Stimulated activated CD4-positive, alpha-beta T cell treated with anti-CD3 and anti-CD28 coated beads, Interleukin-15, amount 100 ng/mL, for 24 hours (primary cell): ENCODE results near the gene ETV2.
A peak's percentile ranks its signal among the peaks of the same experiment; 100 is the strongest.
"Not testable (repeated sequence)": the region's sequence is repeated elsewhere in the genome, so short reads cannot be mapped to it uniquely, and the experiment has no call there.

Experiments used
- DNase-seq: peaks from one replicate; pipeline ENCODE4 v3.0.0-alpha.2; 2020

ETV2 gene

DNA sequence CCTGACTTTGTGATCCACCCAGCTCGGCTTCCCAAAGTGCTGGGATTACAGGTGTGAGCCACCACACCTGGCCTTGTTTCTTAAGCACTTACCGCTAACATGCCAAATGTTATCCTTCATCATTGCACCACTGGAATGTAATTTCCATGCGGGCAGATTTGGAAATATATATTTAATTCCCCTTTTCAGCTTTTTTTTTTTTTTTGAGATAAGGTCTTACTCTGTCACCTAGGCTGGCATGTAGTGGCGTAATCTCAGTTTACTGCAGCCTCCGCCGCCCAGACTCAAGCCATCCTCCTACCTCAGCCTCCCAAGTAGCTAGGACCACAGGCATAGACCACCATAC is 20.4 kb downstream of the ETV2 start:
- DNase-seq: no peak

DNA sequence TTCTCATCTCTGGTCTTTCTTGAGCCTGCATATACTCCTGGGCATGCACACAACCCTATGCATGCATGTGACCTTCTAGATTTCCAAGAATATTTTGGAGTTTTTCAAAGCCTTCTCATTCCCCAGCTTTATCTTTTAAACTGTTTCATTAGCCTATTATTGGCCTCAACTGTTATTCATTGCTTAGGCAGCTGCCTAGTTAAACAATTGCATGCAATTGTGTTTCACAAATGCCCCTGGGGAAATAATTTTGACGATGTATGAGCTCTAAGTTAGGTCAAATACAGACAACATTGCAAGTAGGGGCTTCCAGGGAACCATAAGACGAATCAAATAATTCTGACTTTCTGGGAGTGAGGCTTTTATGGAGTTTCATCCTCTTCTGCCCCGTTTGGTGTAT is 22.4 kb downstream of the ETV2 start:
- DNase-seq: no peak

DNA sequence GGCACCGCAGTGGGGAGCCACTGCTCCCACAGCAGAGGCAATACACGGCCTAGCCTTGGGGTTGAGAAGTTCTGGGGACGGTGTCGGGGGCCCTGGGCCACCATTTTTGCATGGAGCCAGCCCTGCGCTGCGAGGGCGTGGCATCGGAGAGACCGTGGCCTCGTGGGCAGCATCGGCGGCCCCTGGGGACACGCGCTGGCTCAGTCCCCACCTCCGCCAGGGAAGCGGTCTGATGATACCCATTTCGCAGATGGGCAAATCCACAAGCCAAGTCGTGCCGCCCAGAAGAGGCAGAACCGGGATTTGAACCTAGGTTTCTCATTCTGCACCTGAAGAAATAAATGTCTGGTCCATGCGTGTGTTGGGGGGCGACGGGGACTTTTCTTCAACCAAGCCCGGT is 23.6 kb downstream of the ETV2 start:
- no peak for DNase-seq

DNA sequence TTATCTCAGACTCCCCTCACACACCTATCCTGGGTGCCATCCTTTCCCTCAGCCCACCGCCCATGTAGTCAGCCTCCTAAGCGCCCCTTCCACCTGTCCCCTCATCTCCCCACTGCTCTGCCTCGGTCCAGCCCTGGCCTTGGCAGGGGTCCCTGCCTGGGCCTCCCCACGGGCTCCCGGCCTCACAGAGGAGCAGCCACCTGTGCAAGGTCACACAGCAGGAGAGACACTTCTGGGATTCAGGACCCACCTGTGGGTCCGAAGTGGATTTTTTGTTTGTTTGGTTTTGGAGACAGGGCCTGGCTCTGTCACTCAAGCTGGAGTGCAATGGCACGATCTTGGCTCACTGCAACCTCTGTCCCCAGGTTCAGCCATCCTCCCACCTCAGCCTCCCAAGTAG is 24.1 kb downstream of the ETV2 start:
- DNase-seq: no peak

DNA sequence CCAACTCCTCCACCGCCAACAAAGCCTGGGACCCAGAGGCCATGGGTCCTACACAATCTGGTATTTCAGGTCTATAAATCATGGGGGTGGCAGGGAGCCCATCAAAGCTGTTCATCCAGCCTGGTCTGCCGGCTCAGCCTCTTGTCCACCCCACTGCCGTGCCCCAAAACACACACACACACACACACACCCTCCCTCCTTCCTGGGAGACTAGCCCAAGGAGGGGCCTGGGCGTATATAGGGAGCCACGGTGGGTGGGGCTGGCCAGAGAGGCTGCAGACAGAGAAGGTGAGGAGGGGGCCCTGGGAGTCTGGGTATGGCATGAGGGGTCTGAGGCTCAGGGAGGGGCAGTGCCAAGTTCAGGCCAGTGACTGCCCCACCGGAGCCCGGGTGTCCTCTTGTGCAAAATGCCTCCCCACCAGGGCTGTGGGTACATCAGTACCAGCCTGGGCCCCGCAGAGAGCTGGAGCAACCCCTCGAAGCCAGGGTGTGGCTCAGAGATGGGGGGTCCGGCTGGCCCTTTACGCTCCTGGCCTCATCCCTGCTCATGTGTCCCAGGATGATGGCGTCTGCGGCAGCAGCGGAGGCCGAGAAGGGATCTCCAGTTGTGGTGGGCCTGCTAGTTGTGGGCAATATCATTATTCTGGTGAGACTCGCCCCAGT is 24.8 kb downstream of the ETV2 start, which contains the start of gene UPK1A:
UPK1A (plus strand) TSS at position 267 of the 663 bp plus-strand sequence; CDS start at position 563, 296 bp downstream.
- no peak for DNase-seq

DNA sequence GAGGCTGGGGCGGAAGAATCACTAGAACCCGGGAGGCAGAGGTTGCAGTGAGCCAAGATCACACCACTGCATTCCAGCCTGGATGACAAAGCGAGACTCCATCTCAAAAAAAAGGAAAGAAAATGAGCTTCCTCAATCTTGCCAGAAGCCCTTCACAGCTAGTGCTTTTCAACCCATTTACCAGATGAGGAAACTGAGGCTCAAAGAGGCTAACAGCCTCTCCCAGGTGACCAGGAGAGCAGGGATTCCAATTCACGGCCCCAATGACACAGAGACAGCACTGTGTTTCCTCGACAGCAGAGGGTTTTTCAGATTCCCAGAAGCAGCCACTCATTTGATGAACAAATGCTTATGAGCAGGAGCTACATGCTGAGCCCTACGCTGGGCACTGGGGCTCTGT is 28.0 kb downstream of the ETV2 start:
- DNase-seq: no peak

DNA sequence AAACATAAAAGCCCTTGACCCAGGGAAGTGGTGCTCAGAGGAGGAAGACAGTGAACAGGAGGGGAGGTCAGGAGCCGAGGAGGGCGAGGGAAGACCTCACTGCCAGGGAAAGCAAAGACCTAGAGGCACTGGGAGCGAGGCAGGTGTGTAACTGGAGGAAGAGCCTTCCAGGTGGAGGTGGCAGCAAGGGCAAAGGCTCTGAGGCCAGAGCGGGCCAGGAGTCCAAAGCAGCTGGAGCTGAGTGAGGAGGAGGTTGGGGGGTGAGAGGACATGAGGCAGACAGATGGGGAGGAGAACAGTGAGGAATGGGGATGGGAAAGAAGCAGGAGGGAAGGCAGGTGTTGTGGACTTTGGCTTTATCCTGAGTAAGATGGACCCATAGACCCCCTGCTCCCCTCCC is 28.4 kb downstream of the ETV2 start:
- no peak for DNase-seq

DNA sequence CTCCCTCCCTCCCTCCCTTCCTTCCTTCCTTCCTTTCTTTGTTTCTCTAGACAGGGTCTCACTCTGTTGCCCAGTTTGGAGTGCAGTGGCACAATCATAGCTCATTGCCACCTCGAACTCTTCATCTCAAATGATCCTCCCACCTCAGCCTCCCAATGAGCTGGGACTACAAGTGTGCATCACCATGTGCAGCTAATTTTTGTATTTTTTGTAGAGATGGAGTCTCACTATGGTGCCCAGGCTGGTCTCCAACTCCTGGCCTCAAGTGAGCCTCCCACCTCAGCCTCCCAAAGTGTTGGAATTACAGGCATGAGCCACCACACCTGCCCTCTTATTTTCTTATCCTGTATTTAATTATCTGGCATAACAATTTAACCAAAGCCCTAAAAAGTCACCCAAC is 29.1 kb downstream of the ETV2 start:
- DNase-seq: no peak

DNA sequence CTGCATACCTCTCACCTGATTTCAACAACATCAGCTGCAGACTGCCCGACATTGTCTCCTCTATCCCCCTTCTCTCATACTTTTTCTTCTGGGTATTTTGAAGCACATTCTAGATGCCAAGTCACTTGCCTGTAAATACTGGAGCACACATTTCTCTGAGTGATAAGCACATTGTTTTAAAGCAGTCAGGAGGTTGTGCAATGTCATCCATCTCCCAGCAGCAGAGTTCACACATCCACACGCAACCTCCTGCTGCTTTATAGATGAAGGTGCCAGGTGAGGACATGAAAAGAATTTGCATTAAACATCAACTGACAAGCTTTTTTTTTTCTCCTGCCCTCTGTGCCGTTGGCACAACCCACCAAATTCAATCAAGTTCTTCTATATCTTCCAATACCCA is 30.3 kb downstream of the ETV2 start:
- DNase-seq: no peak

DNA sequence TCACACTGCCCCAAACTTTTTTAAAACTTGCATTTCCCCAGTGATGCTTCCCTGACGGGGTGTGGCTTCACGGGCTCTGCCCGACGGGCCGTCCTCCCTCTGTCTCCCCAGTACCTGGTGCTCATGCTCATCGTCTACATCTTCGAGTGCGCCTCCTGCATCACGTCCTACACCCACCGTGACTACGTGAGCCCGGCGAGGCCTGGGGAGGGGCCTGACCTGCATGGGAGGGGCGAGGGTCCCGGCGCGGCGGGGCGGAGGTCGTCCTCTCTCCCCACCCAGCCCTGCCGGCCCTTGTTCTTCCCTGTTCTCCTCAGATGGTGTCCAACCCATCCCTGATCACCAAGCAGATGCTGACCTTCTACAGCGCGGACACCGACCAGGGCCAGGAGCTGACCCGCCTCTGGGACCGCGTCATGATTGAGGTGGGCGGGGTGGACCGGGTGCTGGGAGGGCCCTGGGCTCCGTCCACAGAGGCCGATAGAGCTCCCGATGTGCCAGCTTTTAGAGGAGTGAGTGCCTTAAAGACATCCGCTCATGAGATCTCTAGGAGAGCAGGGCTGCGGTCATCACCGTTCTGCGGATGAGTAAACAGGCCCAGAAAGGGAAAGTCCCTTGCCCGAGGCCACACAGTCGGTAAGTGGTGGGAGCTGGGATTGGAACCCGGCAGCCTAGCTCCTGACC is 31.7 kb downstream of the ETV2 start:
- DNase-seq: peak; percentile 72

DNA sequence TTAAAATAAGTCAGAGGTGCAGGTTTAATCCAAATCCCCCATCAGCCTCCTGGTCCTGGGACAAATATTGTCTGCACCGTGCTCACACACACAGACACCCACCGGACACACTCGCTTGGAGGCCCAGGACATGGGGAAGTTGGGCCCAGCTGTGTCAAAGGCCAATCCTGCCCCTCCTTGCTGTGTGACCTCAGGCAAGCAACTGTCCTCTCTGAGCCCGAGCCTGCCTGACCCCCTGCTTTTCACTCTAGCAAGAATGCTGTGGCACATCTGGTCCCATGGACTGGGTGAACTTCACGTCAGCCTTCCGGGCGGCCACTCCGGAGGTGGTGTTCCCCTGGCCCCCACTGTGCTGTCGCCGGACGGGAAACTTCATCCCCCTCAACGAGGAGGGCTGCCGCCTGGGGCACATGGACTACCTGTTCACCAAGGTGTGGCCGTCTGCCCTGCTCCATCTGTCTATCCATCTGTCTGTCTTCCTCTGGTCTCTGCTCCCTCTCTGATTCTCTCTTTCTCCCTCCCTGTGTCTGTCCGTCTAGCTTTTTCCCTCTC is 34.1 kb downstream of the ETV2 start:
- DNase-seq: no peak

DNA sequence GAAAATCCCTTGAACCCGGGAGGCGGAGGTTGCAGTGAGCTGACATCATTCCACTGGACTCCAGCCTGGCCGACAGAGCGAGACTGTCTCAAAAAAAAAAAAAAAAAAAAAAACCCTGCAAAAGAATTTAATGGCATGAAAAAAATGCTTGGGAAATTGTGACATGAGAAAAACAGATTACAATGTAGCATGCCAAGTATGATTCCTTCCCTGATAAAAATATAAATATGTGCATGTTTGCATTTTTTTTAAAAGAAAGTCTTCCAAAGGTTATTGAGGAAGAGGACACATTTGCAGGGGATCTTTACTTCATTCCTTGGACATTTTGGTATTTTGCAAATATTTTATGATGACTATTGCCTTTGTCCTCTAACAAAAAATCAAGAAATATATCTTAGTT is 48.3 kb downstream of the ETV2 start:
- no peak for DNase-seq

DNA sequence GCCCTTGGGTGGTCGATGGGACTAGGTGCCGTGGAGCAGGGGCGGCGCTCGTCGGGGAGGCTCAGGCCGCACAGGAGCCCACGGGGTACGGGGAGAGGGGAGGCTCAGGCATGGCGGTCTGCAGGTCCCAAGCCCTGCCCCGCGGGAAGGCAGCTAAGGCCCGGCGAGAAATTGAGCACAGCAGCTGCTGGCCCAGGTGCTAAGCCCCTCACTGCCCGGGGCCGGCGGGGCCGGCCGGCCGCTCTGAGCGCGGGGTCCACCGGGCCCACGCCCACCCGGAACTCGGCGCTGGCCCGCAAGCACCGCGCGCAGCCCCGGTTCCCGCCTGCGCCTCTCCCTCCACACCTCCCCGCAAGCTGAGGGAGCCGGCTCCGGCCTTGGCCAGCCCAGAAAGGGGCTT is 49.6 kb downstream of the ETV2 start:
- not testable (repeated sequence) for DNase-seq

DNA sequence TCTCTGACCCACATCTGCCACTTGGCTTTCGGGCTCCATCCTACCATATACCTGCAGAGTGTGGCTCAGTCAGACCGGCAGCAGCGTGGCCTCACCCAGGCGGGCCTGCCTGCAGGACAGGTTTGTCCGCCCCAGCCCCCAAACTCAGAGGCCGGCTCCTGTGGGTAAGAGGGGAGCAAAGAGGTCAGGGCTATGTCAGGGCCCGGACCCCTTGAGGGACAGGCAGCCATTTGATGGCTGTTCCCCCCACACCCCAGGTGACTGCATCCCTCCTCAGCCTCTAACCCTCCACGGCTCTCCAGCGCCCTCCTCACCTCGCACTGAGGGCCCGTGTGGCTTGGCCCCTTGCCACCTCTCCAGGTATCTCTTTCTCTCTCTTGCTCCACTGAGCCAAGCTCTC is 50.5 kb downstream of the ETV2 start:
- no peak for DNase-seq

DNA sequence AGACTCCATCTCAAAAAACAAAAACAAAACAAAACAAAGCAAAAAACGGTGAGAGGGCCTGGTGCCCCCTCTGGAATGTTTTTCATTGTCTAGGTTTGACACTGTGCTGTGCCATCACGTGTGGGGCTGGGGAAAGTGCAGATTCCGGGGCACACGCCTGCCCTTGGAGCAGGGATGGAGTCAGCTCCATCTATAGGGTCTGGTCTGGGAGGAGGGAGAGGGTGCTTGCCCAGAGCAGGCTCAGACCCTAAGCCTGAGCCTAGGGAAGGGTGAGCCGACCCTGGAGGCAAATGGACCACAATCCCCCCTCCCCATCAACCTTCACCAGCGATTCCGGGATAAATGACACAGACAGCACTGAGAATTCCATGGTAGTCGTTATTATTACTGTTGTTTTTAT is 51.9 kb downstream of the ETV2 start:
- no peak for DNase-seq

DNA sequence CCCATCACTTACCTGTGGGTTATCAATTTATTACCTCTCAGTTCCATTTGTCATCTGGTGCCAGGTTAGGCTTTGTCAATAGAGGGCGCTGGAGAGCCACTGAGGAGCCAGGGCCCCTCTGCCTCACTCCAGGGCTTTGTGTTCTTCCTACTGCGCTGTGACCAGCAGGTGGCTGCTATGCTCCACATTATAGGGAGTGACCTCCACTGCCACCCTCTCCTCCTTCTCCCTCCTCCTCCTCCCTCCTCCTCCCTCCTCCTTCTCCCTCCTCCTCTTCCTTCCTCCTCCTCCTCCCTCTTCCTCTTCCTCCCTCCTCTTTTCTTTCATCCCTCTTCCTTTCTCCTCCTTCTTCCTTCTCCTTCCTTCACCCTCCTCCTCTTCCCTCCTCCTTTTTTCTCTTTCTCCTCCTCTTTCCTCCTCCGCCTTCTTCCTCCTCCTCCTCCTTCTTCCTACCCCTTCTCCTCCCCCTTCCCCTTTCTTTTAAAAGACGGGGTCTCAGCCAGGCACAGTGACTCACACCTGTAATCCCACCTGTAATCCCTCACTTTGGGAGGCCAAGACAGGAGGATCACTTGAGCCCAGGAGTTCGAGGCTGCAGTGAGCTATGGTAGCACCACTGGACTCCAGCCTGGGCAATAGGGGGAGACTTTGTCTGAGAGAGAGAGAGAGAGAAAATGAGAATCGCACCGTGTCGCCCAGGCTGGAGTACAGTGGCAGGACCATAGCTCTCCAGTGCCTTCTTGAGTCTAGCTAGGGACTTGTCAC is 52.5 kb downstream of the ETV2 start:
- DNase-seq: peak; percentile 93
